ENCODE results near the gene LHPP.

- TF ChIP-seq TAF1 (IDR thresholded peaks at IDR 0.05; ENCODE audit: borderline replicate concordance, low read depth, low read length): no peak
- TF ChIP-seq POLR2A (IDR thresholded peaks at IDR 0.05; ENCODE audit: low read depth, low read length): no peak
Measured at GRCh38 chr10:124420254-124420653, 41.4 kb upstream of the LHPP start.

Data from GM12892 (cell line).